ACC112 (cell line): ENCODE measurements around the gene U2AF1.
"Not testable (repeated sequence)": the region's sequence is repeated elsewhere in the genome, so short reads cannot be mapped to it uniquely, and the experiment has no call there.

Experiments
- H2AFZ ChIP-seq: fragments of 200-600 bp; sonication (generic); one replicate; pipeline ENCODE4 v1.6.0; 2017; ENCODE audit warnings: antibody characterized with exemption, low read length; ENCODE audit not compliant: unreplicated experiment
- H3K27ac ChIP-seq: fragments of 200-600 bp; sonication (generic); 2 replicates; pipeline ENCODE4 v1.5.1; 2014; ENCODE audit warnings: low read depth, mild to moderate bottlenecking, antibody characterized with exemption, low read length, moderate library complexity
- H3K27me3 ChIP-seq: fragments of 200-600 bp; sonication (generic); 2 replicates; pipeline ENCODE4 v1.6.1; 2014; ENCODE audit warnings: mild to moderate bottlenecking, antibody characterized with exemption, low read length, moderate library complexity, mixed read lengths; ENCODE audit not compliant: insufficient read depth
- H3K36me3 ChIP-seq: fragments of 200-600 bp; sonication (generic); 2 replicates; pipeline ENCODE4 v1.6.1; 2016; ENCODE audit warnings: mild to moderate bottlenecking, antibody characterized with exemption, low read length, moderate library complexity, mixed read lengths; ENCODE audit not compliant: insufficient read depth
- H3K4me1 ChIP-seq: fragments of 200-600 bp; sonication (generic); one replicate; pipeline ENCODE4 v1.6.1; 2016; ENCODE audit warnings: low read length, mixed read lengths; ENCODE audit not compliant: insufficient read depth, unreplicated experiment, control insufficient read depth
- H3K4me3 ChIP-seq: fragments of 200-600 bp; sonication (generic); 2 replicates; pipeline ENCODE4 v1.5.1; 2014; ENCODE audit warnings: mild to moderate bottlenecking, low read depth, low read length
- H3K79me2 ChIP-seq: fragments of 200-600 bp; sonication (generic); one replicate; pipeline ENCODE4 v1.6.0; 2016; ENCODE audit warnings: low read length; ENCODE audit not compliant: control insufficient read depth, unreplicated experiment, insufficient read depth

Gene U2AF1

DNA sequence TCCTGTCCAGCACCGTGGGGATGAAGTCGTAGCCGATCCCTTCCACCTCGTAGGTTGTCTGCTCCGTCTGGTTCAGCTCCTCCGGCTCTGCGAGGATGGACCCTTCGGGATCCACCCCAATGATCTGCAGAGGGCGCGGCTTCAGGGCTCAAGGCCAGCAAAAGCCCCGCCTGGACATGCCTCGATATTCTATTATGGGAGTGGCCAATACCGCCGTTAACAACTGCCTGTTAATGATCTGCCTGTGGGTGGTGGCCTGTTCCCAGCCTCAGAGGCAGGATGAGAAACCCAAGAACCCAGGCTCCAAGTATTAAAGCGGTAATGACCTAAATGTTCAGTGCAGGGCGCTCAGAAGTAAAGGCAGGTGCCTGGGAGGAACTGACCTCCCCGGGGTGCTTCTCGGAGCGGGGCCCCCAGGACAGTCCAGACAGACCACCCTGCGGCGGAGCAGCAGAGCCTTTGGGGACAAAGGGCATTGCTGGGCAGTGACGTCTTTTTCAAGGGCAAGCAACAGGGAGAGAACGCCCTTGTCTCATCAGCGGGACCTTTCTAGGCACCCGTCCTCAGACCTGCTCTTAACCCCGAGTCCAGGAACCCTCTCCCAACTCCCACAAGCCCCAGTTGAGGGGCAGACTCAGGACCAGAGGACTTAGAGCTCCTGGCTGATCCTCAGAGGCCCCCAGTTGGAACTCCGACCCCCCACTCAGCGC lies 44.3 kb downstream of the U2AF1 start:
- not testable (repeated sequence) for H3K79me2 ChIP-seq, H3K27ac ChIP-seq, H2AFZ ChIP-seq, H3K4me3 ChIP-seq, H3K36me3 ChIP-seq, H3K27me3 ChIP-seq, H3K4me1 ChIP-seq

DNA sequence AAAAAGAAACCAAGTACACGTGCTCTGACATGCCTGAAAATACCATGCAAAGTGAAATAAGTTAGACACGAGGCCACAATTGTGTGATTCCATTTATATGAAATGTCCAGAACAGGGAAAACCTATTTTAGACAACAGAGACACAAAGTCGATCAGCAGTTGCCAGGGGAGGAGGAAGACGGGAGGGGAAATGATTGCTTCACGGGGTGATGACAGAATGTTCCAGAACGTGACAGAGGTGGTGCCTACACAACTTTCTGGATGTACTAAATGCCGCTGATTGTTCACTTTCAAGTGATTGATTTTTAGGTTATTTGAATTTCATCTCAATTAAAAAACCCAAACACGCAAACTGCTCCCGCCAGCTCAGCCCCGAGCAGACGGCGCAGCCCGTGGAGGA lies 54.3 kb downstream of the U2AF1 start:
- H3K4me3 ChIP-seq, H3K79me2 ChIP-seq, H3K36me3 ChIP-seq, H2AFZ ChIP-seq, H3K27me3 ChIP-seq, H3K27ac ChIP-seq, H3K4me1 ChIP-seq: not testable (repeated sequence)

DNA sequence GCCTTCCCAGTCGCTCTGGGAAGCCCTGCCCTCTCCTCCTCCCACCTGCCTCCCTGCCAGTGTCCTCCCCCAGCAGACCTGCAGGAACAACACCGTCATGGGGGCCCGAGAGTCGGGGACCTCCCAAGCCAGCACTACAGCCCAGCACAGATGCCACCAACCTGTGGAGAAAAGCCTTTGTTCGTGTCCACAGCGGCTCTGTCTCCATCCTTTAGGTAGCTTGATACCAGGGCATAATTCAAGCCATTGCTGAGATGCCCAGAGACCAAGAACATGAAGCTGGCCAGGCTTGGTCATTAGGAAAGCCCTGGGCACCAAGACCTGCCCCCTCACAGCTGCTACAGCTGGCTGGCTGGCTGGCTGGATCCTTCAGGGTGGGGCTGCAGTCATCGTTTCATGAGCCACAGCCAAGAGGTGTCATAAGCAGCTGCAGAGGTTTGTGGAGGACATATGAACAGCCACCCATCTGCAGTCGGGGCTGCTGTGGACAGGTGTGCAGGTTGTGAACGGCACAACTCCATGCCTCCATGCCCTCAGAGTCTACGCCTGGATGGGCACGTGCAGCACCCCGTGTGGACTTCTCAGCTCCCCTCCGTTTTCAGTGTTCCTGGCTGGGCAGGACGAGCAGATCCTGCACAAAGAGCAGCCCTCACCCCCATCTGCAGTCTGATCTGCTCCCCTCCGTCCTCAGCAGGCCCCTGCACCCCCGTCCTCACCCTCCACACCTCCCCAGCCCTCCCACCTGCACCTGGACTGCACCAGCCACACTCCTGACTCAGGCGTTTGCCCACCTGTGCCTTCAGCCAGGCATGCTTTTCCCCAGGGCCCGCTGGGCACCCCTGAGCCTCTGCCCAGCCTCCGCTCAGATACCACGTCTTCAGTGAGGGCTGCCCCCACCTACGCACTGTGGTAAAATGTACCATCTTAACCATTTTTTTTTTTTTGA lies 61.2 kb downstream of the U2AF1 start:
- H3K36me3 ChIP-seq, H2AFZ ChIP-seq, H3K4me3 ChIP-seq, H3K27ac ChIP-seq, H3K79me2 ChIP-seq, H3K27me3 ChIP-seq, H3K4me1 ChIP-seq: not testable (repeated sequence)

DNA sequence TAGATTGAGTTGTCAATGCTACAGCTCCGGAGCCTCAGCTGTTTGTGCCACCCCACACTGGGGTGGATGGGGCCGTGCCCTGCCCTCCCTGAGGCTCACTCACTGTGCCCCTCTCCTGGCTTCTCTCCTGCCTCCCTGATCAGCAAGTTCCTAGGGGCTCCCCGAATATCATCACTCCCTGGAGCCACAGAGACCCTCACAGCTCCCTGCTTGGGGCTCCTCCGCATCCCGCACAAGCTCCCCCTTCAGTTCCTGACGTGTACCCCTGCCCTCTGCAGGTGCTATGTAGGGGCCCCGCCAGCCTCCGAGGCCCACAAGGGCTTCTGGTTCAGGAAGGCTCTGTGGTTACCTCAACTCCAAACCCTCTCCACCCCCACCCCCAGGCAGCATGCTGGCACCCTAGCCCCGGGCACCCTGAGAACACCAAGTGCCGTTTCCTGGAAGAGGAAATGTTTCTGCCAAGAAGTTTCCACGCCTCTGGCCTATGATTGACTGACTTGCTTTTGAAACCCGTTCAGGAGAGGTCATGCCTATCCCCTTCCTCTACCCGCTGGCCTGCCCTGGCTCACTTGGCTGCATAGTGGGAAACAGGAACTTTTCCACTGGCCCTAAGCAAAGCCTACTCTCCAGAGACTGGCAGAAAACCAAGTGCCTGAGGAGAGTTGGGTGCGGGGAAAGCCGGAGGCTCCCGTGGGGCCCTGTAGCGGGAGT lies 62.0 kb downstream of the U2AF1 start:
- H2AFZ ChIP-seq, H3K27ac ChIP-seq, H3K4me1 ChIP-seq, H3K36me3 ChIP-seq, H3K4me3 ChIP-seq, H3K79me2 ChIP-seq, H3K27me3 ChIP-seq: not testable (repeated sequence)

DNA sequence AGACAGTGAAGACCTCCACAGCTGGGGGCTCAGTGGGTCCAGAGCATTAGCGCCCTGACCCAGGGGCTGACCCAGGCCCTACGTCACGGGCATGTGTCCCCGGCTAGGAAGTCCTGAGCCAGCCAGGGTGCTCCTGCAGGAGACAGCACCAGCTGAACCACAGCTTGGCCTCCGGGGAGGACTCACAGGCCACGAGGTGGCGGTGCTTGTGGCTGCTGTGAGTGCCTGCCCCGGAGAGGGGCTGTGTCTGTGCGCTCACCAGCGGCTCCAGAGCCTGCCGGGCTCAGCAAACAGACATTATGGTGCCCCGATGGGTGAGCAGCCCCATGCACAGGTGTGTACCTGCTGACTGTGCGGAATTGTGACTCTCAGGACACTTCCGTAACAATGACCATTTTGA lies 62.8 kb downstream of the U2AF1 start:
- H2AFZ ChIP-seq, H3K27me3 ChIP-seq, H3K27ac ChIP-seq, H3K4me1 ChIP-seq, H3K4me3 ChIP-seq, H3K79me2 ChIP-seq, H3K36me3 ChIP-seq: not testable (repeated sequence)

DNA sequence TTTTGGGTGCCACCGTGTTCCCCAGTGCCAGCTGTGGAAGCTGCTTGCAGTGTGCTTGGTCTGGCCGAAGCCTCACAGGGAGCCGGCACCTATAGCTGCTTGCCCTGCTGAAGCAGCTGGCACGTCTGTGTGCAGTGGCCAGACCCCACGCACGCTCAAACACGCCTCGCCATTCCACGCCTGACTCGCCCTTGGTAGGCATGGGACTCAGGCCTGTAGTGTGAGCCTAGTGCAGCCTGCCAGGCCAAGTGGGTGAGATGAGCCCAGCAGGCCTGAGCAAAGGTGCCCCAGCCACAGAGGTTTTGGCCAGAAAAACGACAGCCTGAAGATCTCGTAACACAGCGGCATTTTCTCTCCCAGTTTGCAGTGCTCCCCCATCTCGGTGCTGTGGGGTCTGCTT lies 64.1 kb downstream of the U2AF1 start:
- not testable (repeated sequence) for H3K4me3 ChIP-seq, H3K27me3 ChIP-seq, H2AFZ ChIP-seq

More for the DNA sequence above, 64.1 kb downstream of the U2AF1 start:
- H3K79me2 ChIP-seq, H3K27ac ChIP-seq, H3K4me1 ChIP-seq, H3K36me3 ChIP-seq: not testable (repeated sequence)
